ENCODE results near the gene RALGAPA1.

DNA sequence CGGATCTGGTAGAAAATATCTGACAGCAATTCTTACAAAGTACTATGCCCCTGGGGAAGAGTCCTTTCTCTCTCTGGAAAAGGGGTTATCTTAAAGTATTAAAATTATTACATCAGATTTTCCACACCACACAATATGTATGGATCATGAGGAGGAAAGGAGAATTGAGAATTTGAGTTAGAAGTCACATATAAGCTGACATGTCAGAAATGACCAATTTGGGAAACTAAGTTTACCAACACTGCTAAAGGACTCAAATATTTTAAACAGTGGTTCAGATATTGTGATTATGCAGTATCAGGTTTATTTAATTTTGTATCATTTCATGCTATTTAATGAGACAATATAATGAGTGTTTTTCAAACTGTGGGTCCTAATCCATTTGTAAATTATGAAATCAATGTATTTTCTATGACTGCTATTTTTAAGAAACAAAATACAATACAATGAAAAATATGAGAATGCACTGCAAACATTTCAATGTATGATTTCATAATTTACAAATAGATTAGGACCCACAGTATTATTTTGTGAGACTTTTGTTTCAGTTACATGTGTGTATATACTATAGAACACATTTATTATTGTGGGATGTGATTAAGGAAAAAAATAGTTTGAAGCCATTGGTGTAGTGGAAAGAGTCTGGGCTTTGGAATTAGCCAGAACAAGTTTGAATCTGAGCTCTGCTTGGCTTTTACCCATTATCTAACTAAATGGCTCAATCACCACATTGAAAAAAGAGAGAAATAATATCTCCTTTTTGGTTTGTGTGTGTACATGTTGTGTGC, 276.9 kb downstream of the RALGAPA1 start:
- TF ChIP-seq CTCF (IDR thresholded peaks at IDR 0.05) (no peak), POLR2A (IDR thresholded peaks at IDR 0.05) (no peak)

All from right lobe of liver (tissue), 4 donors.